MCF 10A (cell line): ENCODE data around the gene MRNIP. TPM values are rescaled to one million over a fixed set of nuclear protein-coding genes. Genes with fewer than 3 reads are reported as not detected.

Source experiments
- BruUV-seq: library from RNA; stranded (reverse); fragments of 400-500 nt; replicated peaks from 2 replicates; lab custom pipeline; 2021; lab: Mats Ljungman, UMichigan
- CTCF ChIA-PET: fragments of 300-600 bp; sonication (Branson Sonifier 250); formaldehyde crosslinking; extraction: SDS; loops from one replicate; lab custom pipeline; 2021; ENCODE audit warnings: antibody characterized with exemption, inconsistent platforms; lab: Yijun Ruan, JAX
- POLR2A ChIA-PET: fragments of 300-600, 350-650 bp; sonication (Branson Sonifier 250); formaldehyde crosslinking; extraction: SDS; loops from one replicate; lab custom pipeline; 2020; ENCODE audit warnings: antibody characterized with exemption, inconsistent platforms; lab: Yijun Ruan, JAX
- DNase-seq: peaks from one replicate; pipeline ENCODE4 v3.0.0-alpha.2; 2018; ENCODE audit not compliant: unreplicated experiment
- H3K27ac Mint-ChIP-seq: one replicate; pipeline ENCODE4 v1.8.0; 2022; ENCODE audit warnings: mild to moderate bottlenecking, low read depth, mixed read lengths; ENCODE audit not compliant: unreplicated experiment
- H3K27me3 Mint-ChIP-seq: one replicate; pipeline ENCODE4 v1.8.0; 2022; ENCODE audit warnings: mixed read lengths; ENCODE audit not compliant: insufficient read depth, unreplicated experiment
- H3K36me3 Mint-ChIP-seq: one replicate; pipeline ENCODE4 v1.8.0; 2022; ENCODE audit warnings: mild to moderate bottlenecking, moderate library complexity, mixed read lengths; ENCODE audit not compliant: insufficient read depth, unreplicated experiment
- H3K4me1 Mint-ChIP-seq: one replicate; pipeline ENCODE4 v1.8.0; 2022; ENCODE audit warnings: mixed read lengths; ENCODE audit not compliant: insufficient read depth, unreplicated experiment
- H3K4me3 Mint-ChIP-seq: one replicate; pipeline ENCODE4 v1.8.0; 2022; ENCODE audit warnings: mild to moderate bottlenecking, moderate library complexity, mixed read lengths; ENCODE audit not compliant: unreplicated experiment
- H3K9me3 Mint-ChIP-seq: one replicate; pipeline ENCODE4 v1.8.0; 2022; ENCODE audit warnings: mixed read lengths; ENCODE audit not compliant: unreplicated experiment
- intact Hi-C: fragments of 100-400 bp; cut with micrococcal nuclease; formaldehyde crosslinking; loops from 2 replicates; pipeline ENCODE4 v1.14.1; 2022
- total RNA-seq: library from RNA; stranded (reverse); gene quantifications from 2 replicates; pipeline ENCODE4 v1.2.3, GENCODE V29; 2022
- TF ChIP-seq, protein P1 (sequence below): fragments of 200-600 bp; IDR thresholded peaks from one replicate; pipeline ENCODE4 v1.8.0; 2022; ENCODE audit warnings: antibody characterized with exemption, mild to moderate bottlenecking; ENCODE audit not compliant: unreplicated experiment

The MRNIP gene
- total RNA-seq, 1 experiment from 2014 or later = 42.8 TPM

- Mint-ChIP-seq H3K36me3 (peaks cover 49% of the 10 kb centered on the region), H3K9me3 (no peaks in the 10 kb centered on the region), H3K4me3 (no peak overlapping the region), H3K27ac (no peak overlapping the region), H3K4me1 (peaks cover 14% of the 10 kb centered on the region), H3K27me3 (no peaks in the 10 kb centered on the region)
- no peak for DNase-seq
- TF ChIP-seq, protein P1, sequence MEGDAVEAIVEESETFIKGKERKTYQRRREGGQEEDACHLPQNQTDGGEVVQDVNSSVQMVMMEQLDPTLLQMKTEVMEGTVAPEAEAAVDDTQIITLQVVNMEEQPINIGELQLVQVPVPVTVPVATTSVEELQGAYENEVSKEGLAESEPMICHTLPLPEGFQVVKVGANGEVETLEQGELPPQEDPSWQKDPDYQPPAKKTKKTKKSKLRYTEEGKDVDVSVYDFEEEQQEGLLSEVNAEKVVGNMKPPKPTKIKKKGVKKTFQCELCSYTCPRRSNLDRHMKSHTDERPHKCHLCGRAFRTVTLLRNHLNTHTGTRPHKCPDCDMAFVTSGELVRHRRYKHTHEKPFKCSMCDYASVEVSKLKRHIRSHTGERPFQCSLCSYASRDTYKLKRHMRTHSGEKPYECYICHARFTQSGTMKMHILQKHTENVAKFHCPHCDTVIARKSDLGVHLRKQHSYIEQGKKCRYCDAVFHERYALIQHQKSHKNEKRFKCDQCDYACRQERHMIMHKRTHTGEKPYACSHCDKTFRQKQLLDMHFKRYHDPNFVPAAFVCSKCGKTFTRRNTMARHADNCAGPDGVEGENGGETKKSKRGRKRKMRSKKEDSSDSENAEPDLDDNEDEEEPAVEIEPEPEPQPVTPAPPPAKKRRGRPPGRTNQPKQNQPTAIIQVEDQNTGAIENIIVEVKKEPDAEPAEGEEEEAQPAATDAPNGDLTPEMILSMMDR = no peak
- BruUV-seq = no TSS peak
- intact Hi-C loops = no loop called here
- CTCF ChIA-PET = interaction anchor here (0.6 to 3.6 kb wide), 5 partner anchors 16 to 60 kb away, joined by 3 to 42 read pairs (median 8); partner anchors contain the start of gene SQSTM1
- POLR2A ChIA-PET = interaction anchor here (1.1 to 4.8 kb wide), 9 partner anchors 7 to 175 kb away, joined by 3 to 29 read pairs (median 6); partner anchors contain the start of genes HNRNPH1, MAML1, MRNIP and SQSTM1
Observed at GRCh38 chr5:179798144-179798770, 60.4 kb downstream of the MRNIP start.

- peaks cover 47% of the 10 kb centered on the region for H3K36me3 Mint-ChIP-seq
- BruUV-seq = TSS peak; percentile 45
- intact Hi-C loops = loop anchor here (2.0 kb wide), 1 partner anchor 109 kb away; the partner anchor contains the start of gene TBC1D9B
Observed at GRCh38 chr5:179797741-179798140, 60.9 kb downstream of the MRNIP start.

GRCh38 chr5:179796877-179797608, 61.6 kb downstream of the MRNIP start:
- DNase-seq = no peak
- H3K36me3 Mint-ChIP-seq = peaks cover 44% of the 10 kb centered on the region

More at GRCh38 chr5:179797741-179798140, 60.9 kb downstream of the MRNIP start:
- Mint-ChIP-seq H3K27ac (peak overlapping the region; percentile 26), H3K4me1 (peaks cover 10% of the 10 kb centered on the region), H3K9me3 (no peaks in the 10 kb centered on the region), H3K4me3 (no peak overlapping the region), H3K27me3 (no peaks in the 10 kb centered on the region)
- ChIA-PET POLR2A (interaction anchor here (0.9 to 4.8 kb wide), 12 partner anchors 8 to 177 kb away, joined by 3 to 37 read pairs (median 7); partner anchors contain the start of genes HNRNPH1, MAML1, MRNIP and SQSTM1), CTCF (interaction anchor here (0.5 to 3.6 kb wide), 8 partner anchors 14 to 45 kb away, joined by 3 to 42 read pairs (median 4); partner anchors contain the start of gene SQSTM1)
- TF ChIP-seq, protein P1 = no peak
- DNase-seq = no peak

More at GRCh38 chr5:179796877-179797608, 61.6 kb downstream of the MRNIP start:
- peak overlapping the region; percentile 26 for H3K27ac Mint-ChIP-seq
- ChIA-PET CTCF (interaction anchor here (0.5 to 3.6 kb wide), 20 partner anchors 9 to 205 kb away, joined by 3 to 42 read pairs (median 3); partner anchors contain the start of genes CBY3 and SQSTM1), POLR2A (interaction anchor here (0.6 to 4.8 kb wide), 17 partner anchors 9 to 238 kb away, joined by 3 to 37 read pairs (median 5); partner anchors contain the start of genes HNRNPH1, MAML1, MRNIP and SQSTM1)
- intact Hi-C loops = loop anchor here (1.0 to 2.0 kb wide), 3 partner anchors 34 to 110 kb away; partner anchors contain the start of genes MAML1 and TBC1D9B
- TF ChIP-seq, protein P1 = no peak
- no peaks in the 10 kb centered on the region for H3K27me3 Mint-ChIP-seq
- H3K4me1 Mint-ChIP-seq = peaks cover 8% of the 10 kb centered on the region
- H3K9me3 Mint-ChIP-seq = no peaks in the 10 kb centered on the region
- BruUV-seq = no TSS peak
- H3K4me3 Mint-ChIP-seq = peak overlapping the region; percentile 71
